HG02840 (cell line): Measurements from ENCODE around the gene MCC.

ENCODE experiments used
- ATAC-seq: cut with Tn5 transposase; IDR thresholded peaks from one replicate; pipeline ENCODE4 v1.9.1; 2021; ENCODE audit warnings: mild to moderate bottlenecking, moderate library complexity, moderate number of reproducible peaks; ENCODE audit not compliant: unreplicated experiment, low FRiP score

The MCC gene

GRCh38 chr5:113166261-113166660 lies 322.0 kb downstream of the MCC start:
- ATAC-seq: no peak

- no peak for ATAC-seq
Measured at GRCh38 chr5:113164021-113164420, 324.2 kb downstream of the MCC start.

- no peak for ATAC-seq
Measured at GRCh38 chr5:113163328-113163727, 324.9 kb downstream of the MCC start.

- no peak for ATAC-seq
Measured at GRCh38 chr5:113162770-113163169, 325.5 kb downstream of the MCC start.

- no peak for ATAC-seq
Measured at GRCh38 chr5:113162208-113162607, 326.0 kb downstream of the MCC start.

GRCh38 chr5:113161806-113162205 lies 326.4 kb downstream of the MCC start:
- no peak for ATAC-seq

- no peak for ATAC-seq
Measured at GRCh38 chr5:113157886-113158285, 330.4 kb downstream of the MCC start.

- no peak for ATAC-seq
Measured at GRCh38 chr5:113156271-113156877, 331.9 kb downstream of the MCC start.

- no peak for ATAC-seq
Measured at GRCh38 chr5:113153512-113154097, 334.6 kb downstream of the MCC start.

- ATAC-seq: no peak
Measured at GRCh38 chr5:113152380-113152740, 335.9 kb downstream of the MCC start.

GRCh38 chr5:113151641-113152379 lies 336.4 kb downstream of the MCC start:
- ATAC-seq: no peak

GRCh38 chr5:113150821-113151220 lies 337.4 kb downstream of the MCC start:
- ATAC-seq: no peak

GRCh38 chr5:113150221-113150620 lies 338.0 kb downstream of the MCC start:
- ATAC-seq: no peak

- ATAC-seq: no peak
Measured at GRCh38 chr5:113147537-113147936, 340.7 kb downstream of the MCC start.

GRCh38 chr5:113147101-113147508 lies 341.1 kb downstream of the MCC start:
- ATAC-seq: no peak

GRCh38 chr5:113145757-113146387 lies 342.4 kb downstream of the MCC start:
- ATAC-seq: no peak

- no peak for ATAC-seq
Measured at GRCh38 chr5:113142186-113142585, 346.1 kb downstream of the MCC start.

- no peak for ATAC-seq
Measured at GRCh38 chr5:113140837-113141671, 347.2 kb downstream of the MCC start.

- ATAC-seq: no peak
Measured at GRCh38 chr5:113133211-113133975, 354.9 kb downstream of the MCC start.

- ATAC-seq: no peak
Measured at GRCh38 chr5:113132564-113132963, 355.7 kb downstream of the MCC start.
